GM11168 (cell line): Measurements from ENCODE around the gene VTI1A.

Source experiments
- in situ Hi-C: fragments of 300-500 bp; cut with MboI; formaldehyde crosslinking; loops from one replicate; pipeline ENCODE4 v1.12.0; 2022; ENCODE audit warnings: low sequenced_read_pairs; ENCODE audit not compliant: unreplicated experiment

VTI1A gene

DNA sequence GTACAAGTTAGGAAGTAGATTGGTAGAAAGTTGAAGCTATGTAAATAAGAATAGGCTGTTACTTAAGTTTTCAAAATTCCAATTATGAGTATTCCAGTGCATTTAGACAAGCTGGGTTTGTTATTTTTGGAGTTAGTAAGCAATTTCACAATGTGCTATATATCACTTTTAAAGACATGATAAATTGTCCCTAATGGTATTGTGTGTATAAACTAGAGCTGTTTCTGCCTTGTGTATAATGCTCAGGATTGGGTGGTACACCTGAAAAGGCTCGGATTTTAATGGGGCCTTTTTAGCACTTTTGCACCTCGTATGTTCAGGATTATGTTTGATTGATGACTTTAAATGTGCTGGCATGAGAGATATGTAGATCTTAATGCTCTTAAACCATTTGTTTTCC is 175.8 kb downstream of the VTI1A start:
- in situ Hi-C loops = no loop called here

DNA sequence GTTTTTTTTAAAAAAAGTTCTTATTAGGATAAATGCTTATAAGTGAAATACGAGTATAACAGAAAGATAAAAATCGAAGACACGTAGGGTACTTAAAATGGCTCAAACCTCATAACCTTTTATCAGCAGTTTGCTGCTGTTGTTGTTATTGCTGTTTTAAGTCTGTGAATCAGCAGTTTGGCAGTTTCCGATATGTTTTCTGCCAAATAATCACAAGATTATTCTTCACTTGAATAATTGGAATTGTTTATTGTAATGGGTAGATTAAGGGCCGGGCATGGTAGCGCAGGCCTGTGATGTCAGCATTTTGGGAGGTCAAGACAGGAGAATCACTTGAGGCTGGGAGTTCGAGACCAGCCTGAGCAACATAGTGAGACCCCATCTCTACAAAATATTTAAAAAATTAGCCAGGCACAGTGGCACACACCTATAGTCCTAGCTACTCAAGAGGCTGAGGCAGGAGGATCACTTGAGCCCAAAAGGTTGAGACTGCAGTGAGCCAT is 177.6 kb downstream of the VTI1A start:
- in situ Hi-C loops = no loop called here

DNA sequence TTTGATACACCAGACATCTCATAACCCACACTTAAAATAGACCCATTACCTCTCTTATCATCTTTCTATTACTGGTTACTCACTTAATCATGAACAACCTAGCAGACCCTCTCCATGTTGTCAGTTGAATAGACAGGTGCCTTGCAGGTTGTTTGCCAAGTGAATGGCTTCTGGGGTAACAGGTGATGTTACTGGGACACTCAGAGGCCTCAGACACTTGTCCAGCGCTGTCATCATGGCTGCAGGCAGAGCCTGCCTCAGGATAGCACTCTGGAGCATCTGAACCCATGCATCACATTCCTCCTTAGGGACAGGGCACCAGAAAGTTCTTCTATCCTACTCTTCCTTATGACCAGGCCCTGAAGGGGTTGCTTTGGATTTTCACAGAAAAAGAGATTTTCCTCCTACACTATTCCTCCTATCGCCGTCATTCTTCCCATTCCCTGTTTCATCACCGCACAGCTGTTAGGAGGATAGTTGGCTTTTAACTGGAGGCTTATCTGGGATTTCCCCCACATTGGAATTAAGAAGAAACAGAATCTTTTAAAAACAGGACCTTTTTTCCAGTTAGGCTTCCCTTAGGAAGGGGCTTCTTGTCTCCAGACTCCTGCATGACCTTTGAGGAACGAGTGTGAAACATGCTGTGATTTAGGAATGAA is 182.1 kb downstream of the VTI1A start:
- in situ Hi-C loops = no loop called here

- in situ Hi-C loops = no loop called here
These were observed 184.7 kb downstream of the VTI1A start for GRCh38 chr10:112631501-112632400.

DNA sequence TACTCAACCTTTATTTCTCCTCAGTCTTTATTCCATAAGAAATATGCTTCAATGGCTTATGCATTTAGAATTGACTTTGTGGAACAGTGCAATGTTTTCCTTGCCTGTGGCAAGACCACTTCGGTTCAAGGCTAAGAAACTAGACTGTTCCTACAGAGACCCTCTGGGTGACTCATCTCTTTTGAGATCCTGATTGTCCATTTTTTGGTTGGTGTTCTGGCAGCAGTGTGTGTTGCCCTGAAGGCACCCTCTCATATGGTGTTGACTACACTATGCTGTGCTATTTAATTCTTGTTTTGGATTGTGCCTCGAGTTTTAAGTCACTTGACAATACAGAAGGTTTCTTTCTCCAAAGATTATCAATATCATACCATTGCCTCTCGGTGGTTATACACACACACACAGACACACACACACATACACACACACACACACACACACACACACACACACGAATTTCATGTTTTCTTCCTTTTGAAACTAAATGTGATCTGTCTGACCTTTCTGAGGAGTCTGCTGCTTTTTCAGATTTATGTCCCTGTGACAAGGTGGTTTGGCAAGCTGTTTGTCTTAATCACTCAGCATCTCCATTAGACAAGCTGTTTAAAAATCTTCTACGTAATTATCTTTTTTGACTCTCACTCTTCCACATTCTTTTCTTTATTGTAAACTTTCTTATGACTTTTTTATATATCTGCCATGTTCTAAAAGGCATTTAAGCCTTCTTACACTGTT is 187.2 kb downstream of the VTI1A start:
- in situ Hi-C loops = no loop called here

- in situ Hi-C loops = no loop called here
These were observed 190.9 kb downstream of the VTI1A start for GRCh38 chr10:112637901-112638300.

- in situ Hi-C loops = no loop called here
These were observed 192.3 kb downstream of the VTI1A start for GRCh38 chr10:112639298-112639697.

GRCh38 chr10:112640638-112641037 is 193.6 kb downstream of the VTI1A start:
- in situ Hi-C loops = no loop called here

DNA sequence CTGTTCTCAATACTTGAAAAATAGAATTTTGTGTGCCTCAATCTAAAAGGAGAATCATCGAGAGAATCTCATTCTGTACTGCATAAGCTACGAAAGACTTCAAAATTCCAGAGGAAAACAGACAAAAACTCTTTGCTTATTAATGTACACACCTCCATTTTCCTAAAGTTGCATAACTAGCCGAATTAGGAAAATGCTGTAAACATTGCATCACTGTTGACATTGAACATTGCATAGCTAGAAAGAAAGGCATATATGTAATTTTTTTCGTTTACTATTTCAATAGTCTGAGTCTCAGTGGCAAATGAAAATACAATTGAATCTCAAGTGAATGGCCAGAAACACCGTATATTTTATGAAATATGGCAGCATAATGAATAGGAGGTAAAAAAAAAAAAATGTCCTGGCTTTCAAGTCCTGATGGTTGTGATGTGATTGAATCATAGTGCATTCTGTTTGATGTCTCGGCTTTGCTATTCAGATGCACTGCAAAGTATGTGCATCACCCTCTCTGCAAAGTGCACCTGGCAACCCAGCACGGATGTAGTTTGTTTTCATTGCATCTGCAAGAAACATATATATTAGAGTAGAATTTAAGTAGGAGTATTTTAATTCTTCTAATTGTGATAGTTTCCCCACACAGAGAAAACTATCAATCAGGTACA is 196.7 kb downstream of the VTI1A start:
- in situ Hi-C loops = no loop called here

DNA sequence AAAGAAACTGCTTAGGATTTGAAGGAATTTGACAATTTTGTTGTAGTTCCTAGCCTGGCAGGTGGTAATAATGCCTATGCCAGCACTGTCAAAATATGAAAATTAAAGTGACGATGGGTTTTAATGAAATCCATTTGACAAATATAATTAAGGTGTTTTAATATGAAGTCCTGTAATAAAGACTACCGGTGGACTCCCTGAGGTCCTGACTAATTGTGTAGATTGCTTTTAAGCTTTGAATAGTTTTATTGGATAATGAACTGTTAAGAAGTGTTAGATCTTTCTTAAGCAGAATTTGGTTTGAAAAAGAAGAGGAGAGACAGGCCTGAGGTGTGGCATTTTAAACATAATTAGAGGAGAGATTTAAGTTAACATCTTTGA is 197.2 kb downstream of the VTI1A start:
- in situ Hi-C loops = no loop called here

DNA sequence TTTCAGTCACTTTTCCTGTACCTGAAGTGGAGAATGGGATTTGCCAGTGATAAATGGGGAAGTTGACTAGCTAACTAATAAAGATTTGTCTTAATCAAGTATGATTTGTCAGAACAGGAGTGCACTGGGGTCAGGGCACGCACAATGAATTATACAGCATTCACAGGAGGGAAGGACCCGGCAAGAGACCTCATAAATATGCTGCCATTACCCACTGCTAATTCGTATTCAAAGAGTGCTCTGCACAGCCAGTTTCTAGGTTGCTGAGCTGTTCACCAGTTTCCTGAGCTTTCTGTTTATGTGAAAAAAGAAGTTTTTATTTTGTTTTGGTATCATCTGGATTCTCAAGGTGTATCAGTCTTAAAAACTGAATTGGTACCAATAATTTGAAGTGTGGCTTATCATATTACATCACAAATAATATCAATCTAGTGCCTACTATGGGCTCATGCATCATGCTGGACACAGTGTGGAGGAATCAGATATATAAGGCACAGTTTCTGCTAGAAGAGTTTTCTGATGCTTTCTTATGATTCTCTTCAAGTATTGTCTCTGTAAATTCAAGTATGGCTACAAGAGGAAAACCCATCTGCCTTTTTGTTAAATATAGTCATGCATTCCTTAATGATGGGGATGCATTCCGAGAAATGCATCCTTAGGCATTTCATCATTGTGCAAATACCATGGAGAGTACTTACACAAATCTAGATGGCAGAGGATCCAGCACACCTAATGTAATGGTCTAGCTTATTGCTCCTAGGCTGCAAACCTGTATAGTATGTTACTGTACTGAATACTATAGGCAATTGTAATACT is 202.2 kb downstream of the VTI1A start:
- in situ Hi-C loops = no loop called here

DNA sequence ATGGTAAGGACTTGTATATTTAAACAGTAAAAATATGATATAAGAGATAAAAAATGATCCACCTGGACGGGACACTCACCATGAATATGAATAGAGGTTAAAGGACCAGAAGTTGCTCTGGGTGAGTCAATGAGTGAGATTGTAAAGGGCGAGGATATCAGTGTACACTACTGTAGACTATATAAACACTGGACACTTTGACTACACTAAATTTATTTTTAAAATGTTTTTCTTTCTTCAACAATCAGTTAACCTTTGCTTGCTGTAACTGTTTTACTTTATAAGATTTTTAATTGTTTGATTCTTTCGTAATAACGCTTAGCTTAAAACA is 202.8 kb downstream of the VTI1A start:
- in situ Hi-C loops = no loop called here

- in situ Hi-C loops = no loop called here
These were observed 203.6 kb downstream of the VTI1A start for GRCh38 chr10:112650588-112651030.

DNA sequence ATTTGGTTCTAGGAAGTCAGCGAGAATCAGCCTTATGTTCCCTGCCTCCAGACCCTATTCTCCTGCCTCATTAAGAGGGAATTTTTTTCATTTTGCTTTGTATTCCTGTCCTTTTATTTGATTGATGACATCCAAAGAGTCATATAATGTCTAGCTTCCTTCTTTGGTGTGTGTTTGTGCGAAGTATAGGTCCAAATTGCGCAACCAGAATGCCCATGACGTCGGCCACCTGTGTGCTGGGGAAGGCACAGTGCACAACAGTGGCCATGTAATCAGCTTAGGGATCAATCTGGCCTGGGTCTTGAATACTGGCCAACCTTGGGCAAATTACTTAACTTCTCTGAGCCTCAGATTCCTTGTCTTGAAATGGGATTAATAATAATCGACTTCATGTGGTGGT is 206.2 kb downstream of the VTI1A start:
- in situ Hi-C loops = no loop called here

- in situ Hi-C loops = no loop called here
These were observed 206.8 kb downstream of the VTI1A start for GRCh38 chr10:112653851-112654250.

DNA sequence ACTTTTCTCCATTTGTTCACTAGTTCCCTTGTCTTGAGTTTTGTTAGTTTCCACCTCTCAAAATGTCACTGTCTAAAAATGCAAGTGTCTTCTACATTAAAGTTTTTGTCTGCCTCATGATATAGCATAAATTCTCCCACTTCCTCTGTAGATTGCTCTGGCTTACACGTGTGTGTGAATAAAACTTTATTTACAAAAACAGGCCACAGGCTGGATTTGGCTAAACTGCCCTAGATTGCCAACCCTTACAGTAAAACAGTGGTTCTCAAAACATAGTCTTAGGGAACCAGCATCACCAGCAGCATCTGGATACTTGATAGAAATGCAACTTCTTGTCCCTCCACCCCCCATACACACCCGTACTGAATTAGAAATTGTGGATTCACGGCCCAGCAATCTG is 207.8 kb downstream of the VTI1A start:
- in situ Hi-C loops = no loop called here

DNA sequence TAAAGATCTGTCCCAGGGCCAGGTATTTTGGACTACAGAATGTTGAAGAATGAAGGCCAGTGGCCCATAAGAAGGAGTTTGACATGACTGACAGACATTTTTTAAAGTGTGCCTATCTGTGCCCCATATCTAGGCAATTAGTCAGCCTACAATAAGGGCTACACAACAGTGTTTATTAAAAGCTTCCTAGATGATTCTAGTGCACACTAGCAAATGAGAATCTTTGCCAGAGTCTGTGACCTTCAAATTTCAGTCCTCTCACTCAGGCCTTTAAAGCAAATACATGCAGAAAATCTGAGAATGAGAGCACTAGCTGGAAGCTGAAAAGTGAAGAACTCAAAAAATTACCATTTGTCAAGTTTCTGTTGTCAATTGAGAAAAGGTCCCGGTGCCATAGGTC is 208.7 kb downstream of the VTI1A start:
- in situ Hi-C loops = no loop called here

- in situ Hi-C loops = no loop called here
These were observed 211.4 kb downstream of the VTI1A start for GRCh38 chr10:112658465-112658864.

GRCh38 chr10:112658900-112659638 is 212.1 kb downstream of the VTI1A start:
- in situ Hi-C loops = no loop called here
